ENCODE data around the gene GP9. TPM values are rescaled to one million over a fixed set of nuclear protein-coding genes. Genes with fewer than 3 reads are reported as not detected.

The GP9 gene
- total RNA-seq, 2 experiments from 2014 or later: not detected

Other genes with a start within 250 kb of the GP9 start
- gene ACAD9, start 181.2 kb upstream of the GP9 start, total RNA-seq: 10 to 100 TPM; 74.7 to 77.4 TPM
- under 1 TPM in 1 of 2 experiments, not detected in 1; 0.10 TPM for gene CFAP92, start 66.7 kb upstream of the GP9 start, total RNA-seq
- gene EFCC1, start 59.5 kb upstream of the GP9 start, total RNA-seq: under 1 TPM in 1 of 2 experiments, not detected in 1; 0.07 TPM
- 10 to 100 TPM; 52.0 to 59.1 TPM for gene RAB43, start 61.0 kb downstream of the GP9 start, total RNA-seq
- gene ISY1, start 100.3 kb downstream of the GP9 start, total RNA-seq: 10 to 100 TPM; 56.9 to 60.9 TPM
- gene CNBP, start 123.1 kb downstream of the GP9 start, total RNA-seq: 100 to 1,000 TPM; 263 to 270 TPM
- 100 to 1,000 TPM; 110 to 136 TPM for gene COPG1, start 188.8 kb downstream of the GP9 start, total RNA-seq
- 10 to 100 TPM; 45.5 to 51.2 TPM for gene HMCES, start 218.1 kb downstream of the GP9 start, total RNA-seq

Data from activated CD4-positive, alpha-beta T cell treated with anti-CD3 and anti-CD28 coated beads, Interleukin-2, amount 10 ng/mL, durations not matched to agents 7 days and 5 days (primary cell).